ENCODE measurements around the gene NEK8.
A peak's percentile ranks its signal among the peaks of the same experiment; 100 is the strongest.

Gene NEK8

DNA sequence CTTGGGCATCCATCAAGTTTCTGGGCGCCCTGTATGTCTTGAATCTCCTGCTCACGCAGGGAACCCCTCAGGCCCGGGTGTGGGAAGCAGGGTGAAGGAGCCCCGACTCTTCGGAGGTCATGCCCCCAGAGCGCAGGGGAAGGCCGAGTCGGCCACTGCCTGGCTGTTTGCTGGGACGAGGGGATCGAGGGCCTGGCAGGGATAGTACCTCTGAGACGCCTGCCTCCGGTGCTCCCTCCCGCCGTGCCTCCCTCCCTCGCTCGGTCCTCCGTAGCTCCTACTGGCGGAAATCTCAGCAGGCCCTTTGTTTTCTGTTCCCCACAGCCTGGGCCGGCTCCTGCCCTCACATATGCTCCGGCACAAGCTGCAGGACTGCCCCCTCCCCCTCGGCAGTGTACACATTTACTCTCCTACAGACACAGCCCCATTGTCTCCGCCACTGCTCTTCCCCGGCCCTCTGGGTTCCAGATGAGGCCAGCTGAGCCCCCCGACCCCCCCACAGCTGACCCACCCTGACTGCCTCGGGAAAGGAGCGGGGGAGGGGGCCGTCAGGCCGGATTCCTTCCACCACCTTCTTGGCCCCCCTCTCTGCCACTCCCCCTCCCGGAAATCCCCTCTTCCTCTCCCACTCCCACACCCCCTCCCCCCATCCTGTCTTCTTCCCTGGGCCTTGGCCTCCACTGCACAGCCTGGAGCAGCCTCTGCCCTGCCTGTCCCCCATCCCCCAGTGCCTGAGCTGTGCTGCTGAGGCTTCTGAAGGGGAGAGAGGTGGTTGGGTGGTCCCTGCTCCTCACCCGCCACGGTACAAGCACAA is 16.6 kb downstream of the NEK8 start:
- FAIRE-seq (no peak), DNase-seq (ENCODE audit: low spot score) (peak; percentile 38)

DNA sequence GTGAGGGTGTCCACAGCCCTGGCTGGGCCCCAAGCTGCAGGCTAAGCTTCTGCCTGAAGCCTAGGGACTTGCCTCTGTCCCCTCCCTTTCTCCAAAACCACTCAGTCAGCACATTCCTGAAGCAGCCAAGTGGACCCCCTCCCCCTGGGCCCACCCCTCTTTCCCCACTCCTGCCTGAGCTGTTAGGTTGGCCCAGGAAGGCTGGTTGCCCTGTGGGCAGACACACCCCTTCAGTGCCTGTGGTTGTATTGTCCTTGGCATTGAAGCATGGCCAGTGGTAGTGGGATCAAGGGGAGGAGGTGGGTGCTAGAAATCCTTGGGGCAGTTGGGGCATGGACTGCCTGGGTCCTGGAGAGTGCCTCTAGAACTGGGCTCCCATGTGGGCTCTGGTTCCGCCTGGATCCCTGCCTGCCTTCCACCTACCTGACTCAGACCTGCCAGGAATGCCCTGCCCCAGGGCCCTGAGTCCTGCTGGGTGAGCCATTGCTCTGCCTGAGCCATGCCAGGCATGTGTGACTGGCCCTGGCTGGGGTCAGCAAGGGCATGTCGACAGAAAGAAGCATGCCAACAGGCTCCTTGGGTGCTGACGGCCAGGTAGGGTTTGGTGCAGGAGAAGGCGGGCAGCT is 17.3 kb downstream of the NEK8 start:
- DNase-seq (ENCODE audit: low spot score) (no peak), FAIRE-seq (no peak)

DNA sequence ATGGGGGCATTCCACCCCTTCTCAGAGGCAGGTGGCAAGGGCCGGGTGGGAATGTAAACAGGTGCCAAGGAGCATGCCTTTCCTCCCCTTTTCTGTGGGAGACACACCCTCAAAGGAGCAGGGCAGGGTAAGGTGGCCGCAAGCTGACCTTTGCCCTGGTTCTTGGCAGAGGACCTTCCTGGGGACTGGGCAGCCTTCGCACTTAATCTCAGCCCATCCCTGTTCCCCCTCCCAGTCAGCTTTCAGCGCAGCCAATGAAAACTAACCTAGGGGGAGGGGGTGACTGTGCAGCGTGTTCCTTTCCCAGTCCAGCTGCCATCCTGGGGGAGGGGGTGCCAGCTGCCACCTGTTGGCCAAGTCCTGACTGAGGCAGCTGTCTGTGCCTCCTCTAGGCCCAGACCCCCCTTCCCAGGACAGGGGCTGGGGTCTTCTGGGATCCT is 18.0 kb downstream of the NEK8 start:
- no peak for DNase-seq (ENCODE audit: low spot score)
- no peak for FAIRE-seq

DNA sequence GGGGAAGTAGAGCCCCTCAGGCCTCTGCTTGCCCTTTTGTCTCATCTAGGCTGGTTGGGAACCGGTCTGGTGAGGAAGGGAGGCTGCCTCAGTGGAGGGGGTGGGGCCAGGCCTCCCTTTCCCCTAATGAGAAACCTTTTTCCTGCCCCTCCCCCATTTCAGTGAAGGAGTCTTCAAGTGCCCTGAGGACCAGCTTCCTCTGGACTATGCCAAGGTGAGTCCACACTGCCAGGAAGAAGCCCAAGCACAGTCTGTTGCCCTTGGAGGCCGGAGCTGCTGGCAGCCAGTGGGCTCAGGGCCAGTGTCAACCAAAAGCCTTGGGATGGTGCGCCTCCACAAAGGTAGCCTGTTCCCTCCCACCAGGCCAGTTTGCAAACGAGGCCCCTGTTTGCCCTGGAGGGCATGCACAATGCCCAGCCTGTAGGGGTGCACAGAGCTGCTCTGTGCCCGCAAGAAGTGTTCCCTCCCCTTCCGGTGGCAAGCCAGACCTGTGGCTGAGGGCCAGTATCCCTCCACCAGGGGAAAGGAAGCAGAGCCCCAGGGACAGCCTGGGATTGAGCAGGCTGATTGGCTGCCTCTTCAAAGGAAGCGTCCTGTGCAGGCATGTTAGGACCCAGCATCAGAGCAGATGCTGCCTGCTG is 18.6 kb downstream of the NEK8 start:
- DNase-seq (ENCODE audit: low spot score) (no peak), FAIRE-seq (no peak)

DNA sequence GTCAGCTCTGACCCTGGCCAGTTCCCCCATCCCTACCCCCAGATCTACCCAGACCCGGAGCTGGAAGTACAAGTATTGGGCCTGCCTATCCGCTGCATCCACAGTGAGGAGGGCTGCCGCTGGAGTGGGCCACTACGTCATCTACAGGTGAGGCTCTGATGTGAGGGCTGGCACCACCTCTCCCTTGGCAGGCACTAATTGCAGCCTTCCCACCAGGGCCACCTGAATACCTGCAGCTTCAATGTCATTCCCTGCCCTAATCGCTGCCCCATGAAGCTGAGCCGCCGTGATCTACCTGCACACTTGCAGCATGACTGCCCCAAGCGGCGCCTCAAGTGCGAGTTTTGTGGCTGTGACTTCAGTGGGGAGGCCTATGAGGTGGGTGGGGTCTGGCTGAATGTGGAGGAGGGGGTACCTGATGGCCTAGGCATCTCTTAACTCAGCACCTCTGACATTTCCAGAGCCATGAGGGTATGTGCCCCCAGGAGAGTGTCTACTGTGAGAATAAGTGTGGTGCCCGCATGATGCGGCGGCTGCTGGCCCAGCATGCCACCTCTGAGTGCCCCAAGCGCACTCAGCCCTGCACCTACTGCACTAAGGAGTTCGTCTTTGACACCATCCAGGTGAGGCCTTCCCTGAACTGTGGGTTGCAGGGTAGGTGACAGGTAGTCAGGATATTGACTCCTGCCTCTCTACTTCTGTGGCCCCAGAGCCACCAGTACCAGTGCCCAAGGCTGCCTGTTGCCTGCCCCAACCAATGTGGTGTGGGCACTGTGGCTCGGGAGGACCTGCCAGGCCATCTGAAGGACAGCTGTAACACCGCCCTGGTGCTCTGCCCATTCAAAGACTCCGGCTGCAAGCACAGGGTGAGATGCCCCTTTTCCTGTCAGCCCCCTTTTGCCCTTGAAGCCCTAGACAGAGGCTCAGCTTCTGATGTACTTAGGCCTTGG is 19.5 kb downstream of the NEK8 start:
- DNase-seq (ENCODE audit: low spot score) (no peak), FAIRE-seq (no peak)

DNA sequence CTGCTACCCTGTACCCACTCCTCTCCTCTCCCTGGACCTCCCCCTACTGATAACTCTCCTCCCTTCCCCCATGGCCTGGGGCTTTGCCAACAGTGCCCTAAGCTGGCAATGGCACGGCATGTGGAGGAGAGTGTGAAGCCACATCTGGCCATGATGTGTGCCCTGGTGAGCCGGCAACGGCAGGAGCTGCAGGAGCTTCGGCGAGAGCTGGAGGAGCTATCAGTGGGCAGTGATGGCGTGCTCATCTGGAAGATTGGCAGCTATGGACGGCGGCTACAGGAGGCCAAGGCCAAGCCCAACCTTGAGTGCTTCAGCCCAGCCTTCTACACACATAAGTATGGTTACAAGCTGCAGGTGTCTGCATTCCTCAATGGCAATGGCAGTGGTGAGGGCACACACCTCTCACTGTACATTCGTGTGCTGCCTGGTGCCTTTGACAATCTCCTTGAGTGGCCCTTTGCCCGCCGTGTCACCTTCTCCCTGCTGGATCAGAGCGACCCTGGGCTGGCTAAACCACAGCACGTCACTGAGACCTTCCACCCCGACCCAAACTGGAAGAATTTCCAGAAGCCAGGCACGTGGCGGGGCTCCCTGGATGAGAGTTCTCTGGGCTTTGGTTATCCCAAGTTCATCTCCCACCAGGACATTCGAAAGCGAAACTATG is 20.4 kb downstream of the NEK8 start:
- no peak for DNase-seq (ENCODE audit: low spot score)
- FAIRE-seq = no peak

DNA sequence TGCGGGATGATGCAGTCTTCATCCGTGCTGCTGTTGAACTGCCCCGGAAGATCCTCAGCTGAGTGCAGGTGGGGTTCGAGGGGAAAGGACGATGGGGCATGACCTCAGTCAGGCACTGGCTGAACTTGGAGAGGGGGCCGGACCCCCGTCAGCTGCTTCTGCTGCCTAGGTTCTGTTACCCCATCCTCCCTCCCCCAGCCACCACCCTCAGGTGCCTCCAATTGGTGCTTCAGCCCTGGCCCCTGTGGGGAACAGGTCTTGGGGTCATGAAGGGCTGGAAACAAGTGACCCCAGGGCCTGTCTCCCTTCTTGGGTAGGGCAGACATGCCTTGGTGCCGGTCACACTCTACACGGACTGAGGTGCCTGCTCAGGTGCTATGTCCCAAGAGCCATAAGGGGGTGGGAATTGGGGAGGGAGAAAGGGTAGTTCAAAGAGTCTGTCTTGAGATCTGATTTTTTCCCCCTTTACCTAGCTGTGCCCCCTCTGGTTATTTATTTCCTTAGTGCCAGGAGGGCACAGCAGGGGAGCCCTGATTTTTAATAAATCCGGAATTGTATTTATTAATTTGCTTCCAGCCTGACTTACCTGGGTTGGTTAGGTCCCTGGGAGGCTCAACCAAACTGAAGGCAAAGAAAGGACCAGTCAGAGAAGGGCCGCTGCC is 21.1 kb downstream of the NEK8 start:
- no peak for FAIRE-seq

DNA sequence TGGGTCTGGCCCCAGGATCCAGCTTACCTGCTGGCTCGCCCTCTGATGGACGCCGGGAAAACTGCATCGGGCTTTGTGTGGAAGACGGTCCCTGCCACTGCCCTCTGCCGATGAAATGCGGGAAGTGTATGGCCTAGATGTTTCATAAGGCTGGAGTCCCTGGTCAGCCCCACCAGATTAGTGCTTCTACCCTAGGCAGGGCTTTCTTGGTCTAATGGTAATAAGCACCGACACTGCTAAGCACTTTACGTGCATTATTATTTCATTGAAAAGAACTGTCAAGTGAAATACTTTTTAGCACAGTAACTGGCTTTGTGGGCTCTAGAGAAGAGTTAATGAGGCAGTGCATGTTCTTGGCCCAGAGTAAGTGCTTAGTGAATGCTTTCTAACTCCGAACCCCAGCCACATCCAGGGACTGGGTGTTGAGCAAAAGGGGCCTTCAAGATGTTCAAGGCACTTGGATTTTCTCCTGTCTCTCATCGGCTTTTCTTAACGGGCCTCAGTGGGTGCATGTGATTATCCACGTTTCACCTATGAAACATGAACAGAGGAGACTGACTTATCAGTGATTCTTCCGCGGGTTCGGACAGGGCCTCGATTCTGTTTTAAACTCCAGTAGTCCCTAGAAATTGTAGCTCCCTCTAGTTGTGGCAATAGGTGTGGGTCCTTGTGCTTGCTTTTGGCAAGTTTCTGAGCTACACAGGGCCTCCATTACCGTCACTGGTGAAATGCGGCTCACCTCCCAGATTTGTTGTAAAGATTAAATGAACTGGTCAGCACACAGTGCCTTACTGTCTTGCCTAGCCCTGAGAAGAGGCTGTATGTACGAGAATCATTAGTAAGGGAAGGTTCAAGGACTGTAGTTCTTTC is 21.8 kb downstream of the NEK8 start:
- DNase-seq (ENCODE audit: low spot score) (peak; percentile 87), FAIRE-seq (no peak)

More for the DNA sequence above, 21.1 kb downstream of the NEK8 start:
- no peak for DNase-seq (ENCODE audit: low spot score)

DNA sequence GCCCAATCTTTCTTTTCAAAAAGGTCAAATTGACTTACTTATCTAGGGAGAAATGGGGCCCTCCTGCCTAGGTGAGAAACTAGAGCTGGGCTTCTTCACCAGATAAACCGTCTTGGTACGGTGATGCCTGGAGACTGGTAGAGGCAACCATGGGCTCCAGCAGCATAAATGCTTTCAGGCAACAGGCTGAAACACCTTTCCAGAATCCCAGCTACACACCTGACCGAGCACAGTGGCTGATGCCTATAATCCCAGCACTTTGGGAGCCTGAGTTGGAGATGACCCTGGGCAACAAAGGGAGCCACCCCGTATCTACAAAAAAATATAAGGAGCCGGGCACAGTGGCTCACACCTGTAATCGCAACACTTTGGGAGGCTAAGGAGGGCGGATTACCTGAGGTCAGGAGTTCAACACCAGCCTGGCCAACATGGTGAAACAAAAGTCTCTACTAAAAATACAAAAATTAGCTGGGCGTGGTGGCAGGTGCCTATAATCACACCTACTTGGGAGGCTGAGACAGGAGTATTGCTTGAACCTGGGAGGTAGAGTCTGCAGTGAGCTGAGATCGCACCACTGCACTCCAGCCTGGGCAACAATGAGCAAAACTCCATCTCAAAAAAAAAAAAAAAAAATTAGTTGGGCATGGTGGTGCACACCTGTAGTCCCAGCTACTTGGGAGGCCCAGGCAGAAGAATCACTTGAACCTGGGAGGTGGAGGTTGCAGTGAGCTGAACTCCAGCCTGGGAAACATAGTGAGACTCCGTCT is 23.2 kb downstream of the NEK8 start:
- FAIRE-seq = no peak

DNA sequence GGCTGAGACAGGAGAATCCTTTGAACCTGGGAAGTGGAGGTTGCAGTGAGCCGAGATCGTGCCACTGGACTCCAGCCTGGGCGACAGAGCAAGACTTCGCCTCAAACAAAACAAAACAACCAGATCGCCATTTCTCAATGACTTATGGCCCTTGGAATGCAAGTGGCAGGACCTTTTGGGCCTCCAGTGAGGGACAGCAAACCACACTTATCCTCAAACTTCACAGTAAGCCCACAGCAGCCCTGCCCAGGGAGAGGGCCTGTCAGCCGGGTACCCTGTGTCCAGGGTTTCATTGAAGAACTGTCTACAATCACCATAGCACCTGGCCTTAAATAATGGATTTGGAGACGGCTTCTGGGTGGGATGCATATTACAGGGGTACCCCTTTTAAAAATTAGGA is 26.9 kb downstream of the NEK8 start:
- DNase-seq (ENCODE audit: low spot score) = no peak

More for the DNA sequence above, 23.2 kb downstream of the NEK8 start:
- DNase-seq (ENCODE audit: low spot score) = no peak

DNA sequence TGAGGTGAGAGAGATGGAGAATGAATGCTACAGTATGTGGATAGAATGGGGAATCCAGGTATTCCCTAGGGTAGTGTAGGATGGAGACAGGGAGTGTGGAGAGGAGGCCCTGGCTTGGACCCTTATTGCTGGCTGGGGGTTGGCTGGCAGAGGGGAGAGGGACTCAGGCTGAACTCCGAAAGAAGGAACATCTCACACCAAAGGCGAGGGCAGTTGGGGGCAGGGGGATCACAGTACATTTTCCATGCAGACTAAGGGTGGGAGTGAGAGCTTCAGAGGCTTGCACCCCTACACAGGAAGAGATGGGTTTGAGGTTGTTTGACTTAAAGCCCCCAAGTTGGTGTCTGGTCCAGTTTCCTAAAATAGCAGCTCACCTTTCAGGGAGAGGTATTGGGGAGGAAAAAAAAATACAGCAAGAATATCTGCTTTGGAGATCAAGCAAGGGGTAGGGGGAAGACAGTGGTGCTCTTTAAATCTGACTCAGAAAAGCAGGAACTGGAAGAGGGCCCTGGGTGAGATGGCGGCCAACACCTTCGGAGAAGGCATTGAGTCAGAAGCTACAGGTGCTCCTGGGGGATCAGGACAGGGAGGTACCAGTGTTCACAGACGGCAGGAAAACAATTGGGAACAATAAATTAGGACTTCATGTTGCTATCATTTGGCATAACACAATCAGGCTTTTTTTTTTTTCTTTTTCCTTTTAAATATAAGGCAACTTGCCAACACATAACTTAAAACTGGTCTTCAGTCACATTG is 27.6 kb downstream of the NEK8 start:
- no peak for DNase-seq (ENCODE audit: low spot score)
- no peak for FAIRE-seq

More for the DNA sequence above, 26.9 kb downstream of the NEK8 start:
- FAIRE-seq = no peak

DNA sequence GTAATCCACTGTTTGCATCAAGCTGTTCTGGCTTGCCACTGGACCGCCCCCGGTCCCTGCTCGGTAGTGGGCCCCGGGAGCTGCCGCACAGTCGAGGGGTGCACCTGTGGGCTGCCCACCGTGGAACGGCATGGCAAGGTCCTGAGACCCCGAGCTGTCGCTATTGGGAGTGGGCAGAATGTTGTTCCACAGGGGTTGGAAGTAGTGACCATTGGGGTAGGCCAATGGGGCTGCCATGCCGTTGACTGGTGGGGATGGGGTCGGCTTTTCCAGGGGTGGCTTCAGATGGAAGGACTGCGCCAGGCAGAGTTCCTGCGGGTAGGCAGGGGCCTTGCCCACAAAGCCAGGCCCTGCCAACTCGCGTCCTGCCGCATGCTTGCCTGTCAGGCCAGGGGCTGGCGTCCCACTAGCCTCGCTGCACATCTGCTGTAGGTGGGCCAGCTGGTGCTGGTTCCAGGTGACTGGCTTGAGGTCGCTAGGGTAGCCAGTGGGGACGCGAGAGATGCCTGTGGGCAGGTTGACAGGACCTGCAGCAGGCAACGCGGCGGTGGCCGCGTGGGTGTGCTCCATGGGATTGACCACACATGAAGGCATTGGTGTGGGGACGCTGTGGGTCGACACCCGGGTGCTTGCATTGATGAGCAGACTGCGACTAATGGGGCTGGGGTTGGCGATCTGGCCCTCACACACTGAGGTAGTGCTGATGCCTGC is 30.0 kb downstream of the NEK8 start:
- FAIRE-seq (no peak), DNase-seq (ENCODE audit: low spot score) (no peak)

DNA sequence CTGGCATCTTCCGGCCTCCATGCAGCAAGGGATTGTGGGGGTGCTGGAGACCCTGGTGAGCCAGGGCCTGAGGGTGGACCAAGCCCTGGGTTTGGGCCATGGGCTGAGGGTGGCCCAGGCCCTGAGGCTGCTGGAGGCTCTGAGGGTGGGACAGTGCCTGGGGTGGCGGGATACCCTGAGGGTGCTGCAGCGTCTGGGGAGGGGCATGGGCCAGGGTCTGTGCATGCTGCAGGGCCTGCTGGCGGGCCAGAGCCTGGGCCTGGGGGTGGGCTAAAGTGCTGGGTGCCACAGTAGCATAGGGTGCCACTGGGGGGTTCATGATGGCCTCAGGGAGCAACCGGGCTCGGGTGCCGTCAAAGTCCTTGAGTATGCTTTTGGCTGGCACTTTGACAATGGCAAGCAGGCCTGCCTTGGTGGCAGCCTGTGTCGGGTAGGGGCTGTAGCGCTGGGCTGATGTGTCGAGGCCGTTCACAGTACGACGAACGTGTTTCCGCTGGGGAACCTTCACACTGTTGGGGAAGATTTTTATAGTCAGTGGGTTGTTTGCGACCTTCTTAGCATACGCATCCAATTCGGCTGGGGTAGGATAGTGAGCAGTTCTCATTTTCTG is 30.8 kb downstream of the NEK8 start:
- DNase-seq (ENCODE audit: low spot score) = no peak
- FAIRE-seq = no peak

DNA sequence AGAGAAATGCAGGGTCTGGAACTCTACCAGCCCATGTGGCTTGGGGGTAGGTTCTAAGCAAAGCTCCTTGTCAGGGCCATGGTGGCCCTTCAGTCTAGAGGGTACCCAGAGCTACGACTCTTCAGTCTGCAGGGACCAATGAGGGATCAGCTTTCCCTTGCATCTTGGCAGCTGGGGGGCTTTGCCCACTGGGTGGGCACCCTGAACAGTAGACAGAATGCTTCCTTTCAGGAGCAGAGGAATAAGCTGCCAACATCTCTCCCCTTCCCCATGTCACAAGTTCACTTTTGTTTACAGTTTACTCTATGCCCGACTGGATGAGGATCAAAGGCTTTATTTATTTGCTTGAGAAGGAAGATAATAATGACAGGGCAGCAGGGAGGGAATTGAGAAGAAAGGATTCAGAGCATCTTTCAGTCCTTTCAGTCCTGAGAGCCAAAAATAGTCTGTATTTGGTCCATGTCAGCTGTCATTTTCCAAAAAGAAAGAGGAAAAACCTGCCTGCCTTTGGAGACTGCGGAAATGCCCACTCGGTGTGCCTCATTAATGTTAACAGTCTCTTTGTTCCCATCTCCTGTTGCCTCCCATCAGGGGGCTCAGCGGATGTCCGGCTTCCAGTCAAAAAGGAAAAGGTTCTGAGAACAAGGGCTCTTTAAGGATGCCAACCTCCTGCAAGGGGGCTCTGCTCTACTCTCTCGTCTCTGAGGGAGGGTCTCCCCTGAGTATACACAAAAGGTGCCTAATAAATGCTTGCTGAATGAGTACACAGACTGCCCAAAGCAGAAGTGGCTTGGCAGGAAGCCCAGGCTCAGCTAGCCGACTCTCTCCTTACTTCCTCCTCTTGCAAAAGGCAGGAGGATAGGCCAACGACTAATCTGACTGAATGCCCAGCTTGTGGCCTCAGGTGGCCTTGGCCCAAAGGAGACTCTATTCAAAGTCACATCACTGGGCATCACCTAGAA is 32.3 kb downstream of the NEK8 start:
- DNase-seq (ENCODE audit: low spot score) (no peak), FAIRE-seq (no peak)

DNA sequence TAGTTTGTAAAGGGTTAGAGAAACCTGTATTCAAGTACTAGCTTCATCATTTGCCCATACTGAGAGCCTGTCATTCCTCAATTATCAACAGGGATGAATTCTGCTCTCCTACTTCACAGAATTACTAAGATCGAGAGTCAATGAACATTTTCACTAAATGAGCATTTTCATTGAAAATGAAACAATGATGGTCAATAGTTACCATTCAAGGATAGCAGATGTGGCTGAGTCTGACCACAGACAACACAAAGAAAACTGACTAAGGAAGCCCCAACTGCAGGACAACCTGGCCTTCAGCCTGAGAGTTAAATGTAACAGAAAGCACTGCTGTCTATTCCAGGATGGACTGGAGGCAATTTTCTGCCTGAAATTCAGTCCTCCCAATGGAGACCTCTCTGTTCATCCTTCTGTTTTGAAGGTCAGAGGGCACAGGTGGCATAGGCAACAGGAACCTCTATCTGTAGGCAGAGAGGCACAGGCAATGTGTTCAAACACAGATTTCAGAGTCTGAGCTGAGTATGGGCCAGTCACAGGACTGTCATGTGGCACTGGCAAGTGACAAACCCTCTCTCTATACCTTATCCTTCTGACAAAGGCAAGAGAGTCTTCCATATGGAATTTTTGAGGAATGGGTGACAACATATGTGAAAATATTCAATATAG is 34.7 kb downstream of the NEK8 start:
- FAIRE-seq (no peak), DNase-seq (ENCODE audit: low spot score) (no peak)
